ENCODE measurements around the gene PRR23E. TPM values are rescaled to one million over a fixed set of nuclear protein-coding genes. Genes with fewer than 3 reads are reported as not detected.

The PRR23E gene
- total RNA-seq, 1 donor from 2014 or later, result not detected

DNA sequence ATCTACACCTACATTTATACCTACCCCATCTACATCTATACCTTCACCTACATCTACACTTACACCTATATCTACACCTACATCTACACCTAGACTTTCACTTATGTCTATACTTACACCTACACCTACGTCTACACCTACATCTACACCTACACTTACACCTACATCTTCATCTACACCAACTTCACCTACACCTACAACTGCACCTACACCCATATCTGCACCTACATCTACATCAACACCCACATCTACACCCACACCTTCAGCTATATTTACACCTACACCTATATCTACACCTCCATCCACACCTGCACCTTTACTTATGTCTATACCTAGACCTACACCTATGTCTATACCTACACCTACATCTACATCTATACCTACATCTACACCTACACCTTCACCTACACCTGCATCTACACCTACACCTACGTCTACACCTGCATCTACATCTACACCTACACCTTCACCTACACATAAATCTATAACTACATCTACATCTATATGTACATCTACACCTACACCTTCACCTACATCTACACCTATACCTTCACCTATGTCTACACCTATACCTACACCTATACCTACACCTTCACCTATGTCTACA, 30.9 kb upstream of the PRR23E start:
- ATAC-seq, result no peak
- no peak for DNase-seq (ENCODE audit: low spot score)
- intact Hi-C loops (cut with DNase I), result no loop called here

GRCh38 chr3:127162947-127163645, 29.8 kb upstream of the PRR23E start:
- no peak for ATAC-seq
- intact Hi-C loops (cut with DNase I), result no loop called here
- no peak for DNase-seq (ENCODE audit: low spot score)

GRCh38 chr3:127164615-127165014, 28.3 kb upstream of the PRR23E start:
- DNase-seq (ENCODE audit: low spot score) (no peak), ATAC-seq (no peak)
- intact Hi-C loops (cut with DNase I), result no loop called here

- DNase-seq (ENCODE audit: low spot score) (no peak), ATAC-seq (no peak)
- intact Hi-C loops (cut with DNase I), result no loop called here
Observed at GRCh38 chr3:127165036-127165435, 27.9 kb upstream of the PRR23E start.

DNA sequence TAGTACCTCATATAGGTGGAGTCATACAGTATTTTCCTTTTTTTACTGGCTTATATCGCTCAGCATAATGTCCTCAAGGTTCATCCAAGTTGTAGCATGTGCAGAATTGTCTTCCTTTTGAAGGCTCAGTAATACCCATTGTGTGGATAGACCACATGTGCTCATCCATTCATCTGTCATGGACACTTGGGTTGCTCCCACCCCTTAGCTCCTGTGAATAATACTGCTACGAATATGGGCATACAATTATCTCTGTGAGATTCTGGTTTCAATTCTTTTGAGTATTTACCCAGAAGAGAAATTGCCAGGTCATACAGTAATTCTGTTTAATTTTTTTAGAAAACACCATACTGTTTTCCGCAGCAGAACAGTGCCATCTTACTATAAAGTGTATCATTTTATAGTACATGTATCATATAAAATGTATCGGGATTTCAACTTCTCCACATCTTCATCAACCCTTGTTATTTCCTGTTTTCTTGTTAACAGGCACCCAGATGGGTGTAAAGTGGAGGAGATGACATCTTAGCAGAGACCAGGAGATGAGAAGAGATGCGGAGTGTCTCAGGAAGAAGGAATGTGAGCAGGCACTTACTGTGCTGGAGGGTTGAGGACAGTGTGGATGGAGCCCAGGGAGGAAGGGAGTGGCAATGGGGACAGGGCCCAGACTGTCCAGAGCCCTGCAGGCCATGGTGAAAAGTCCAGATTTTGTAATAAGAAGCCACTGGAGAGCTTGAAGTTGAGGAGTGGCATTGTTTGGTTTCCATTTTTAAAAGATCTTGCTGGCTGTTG, 27.0 kb upstream of the PRR23E start:
- no peak for ATAC-seq

GRCh38 chr3:127166501-127167065, 26.3 kb upstream of the PRR23E start:
- intact Hi-C loops (cut with DNase I), result no loop called here
- DNase-seq (ENCODE audit: low spot score), result no peak

More for the DNA sequence above, 27.0 kb upstream of the PRR23E start:
- intact Hi-C loops (cut with DNase I), result no loop called here
- DNase-seq (ENCODE audit: low spot score), result no peak

DNA sequence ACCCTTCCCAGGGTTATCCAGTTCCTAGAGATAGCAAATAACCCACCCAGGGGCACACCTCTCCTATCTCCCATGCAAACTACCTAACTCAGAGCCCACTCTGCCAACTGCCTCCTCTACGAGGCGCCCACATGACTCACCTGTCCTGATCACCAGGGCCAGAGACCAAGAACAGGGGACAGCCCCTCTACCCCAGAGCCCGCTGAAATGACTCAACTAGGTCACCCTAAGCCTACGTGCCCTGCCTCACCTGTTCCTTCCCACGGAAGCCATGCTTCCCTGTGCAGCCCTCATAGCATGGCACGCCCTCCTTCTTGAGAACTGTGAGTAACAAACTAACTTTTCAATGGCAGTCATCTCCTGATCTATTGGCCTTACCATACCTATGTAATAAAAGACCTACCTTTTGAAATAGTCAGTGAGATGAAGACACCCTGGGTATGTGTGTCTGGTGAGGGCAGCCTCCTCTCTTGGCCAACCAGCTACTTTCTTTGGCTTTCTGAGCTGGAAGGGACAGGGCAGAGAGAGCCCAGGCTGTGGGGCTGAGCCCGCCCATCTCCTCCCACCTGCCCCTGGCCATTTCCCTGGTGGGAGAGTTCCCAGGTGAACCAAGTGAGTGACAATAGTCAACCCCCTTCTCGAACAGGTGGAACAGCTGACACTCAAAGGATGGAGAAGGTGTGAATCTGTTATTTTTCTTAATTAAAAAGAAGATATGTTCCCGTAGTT, 25.5 kb upstream of the PRR23E start:
- DNase-seq (ENCODE audit: low spot score), result no peak
- ATAC-seq, result no peak
- intact Hi-C loops (cut with DNase I), result no loop called here

More at GRCh38 chr3:127166501-127167065, 26.3 kb upstream of the PRR23E start:
- no peak for ATAC-seq

- ATAC-seq (no peak), DNase-seq (ENCODE audit: low spot score) (no peak)
- intact Hi-C loops (cut with DNase I), result no loop called here
Observed at GRCh38 chr3:127168271-127168670, 24.7 kb upstream of the PRR23E start.

- intact Hi-C loops (cut with DNase I), result no loop called here
- ATAC-seq, result no peak
- DNase-seq (ENCODE audit: low spot score), result no peak
Observed at GRCh38 chr3:127170814-127171213, 22.1 kb upstream of the PRR23E start.

GRCh38 chr3:127171320-127171719, 21.6 kb upstream of the PRR23E start:
- no peak for ATAC-seq
- no peak for DNase-seq (ENCODE audit: low spot score)
- intact Hi-C loops (cut with DNase I), result no loop called here

GRCh38 chr3:127171721-127172120, 21.2 kb upstream of the PRR23E start:
- DNase-seq (ENCODE audit: low spot score) (no peak), ATAC-seq (no peak)
- intact Hi-C loops (cut with DNase I), result no loop called here

- ATAC-seq, result no peak
- intact Hi-C loops (cut with DNase I), result no loop called here
- DNase-seq (ENCODE audit: low spot score), result no peak
Observed at GRCh38 chr3:127172211-127172610, 20.7 kb upstream of the PRR23E start.

GRCh38 chr3:127172781-127173515, 20.0 kb upstream of the PRR23E start:
- intact Hi-C loops (cut with DNase I), result no loop called here

DNA sequence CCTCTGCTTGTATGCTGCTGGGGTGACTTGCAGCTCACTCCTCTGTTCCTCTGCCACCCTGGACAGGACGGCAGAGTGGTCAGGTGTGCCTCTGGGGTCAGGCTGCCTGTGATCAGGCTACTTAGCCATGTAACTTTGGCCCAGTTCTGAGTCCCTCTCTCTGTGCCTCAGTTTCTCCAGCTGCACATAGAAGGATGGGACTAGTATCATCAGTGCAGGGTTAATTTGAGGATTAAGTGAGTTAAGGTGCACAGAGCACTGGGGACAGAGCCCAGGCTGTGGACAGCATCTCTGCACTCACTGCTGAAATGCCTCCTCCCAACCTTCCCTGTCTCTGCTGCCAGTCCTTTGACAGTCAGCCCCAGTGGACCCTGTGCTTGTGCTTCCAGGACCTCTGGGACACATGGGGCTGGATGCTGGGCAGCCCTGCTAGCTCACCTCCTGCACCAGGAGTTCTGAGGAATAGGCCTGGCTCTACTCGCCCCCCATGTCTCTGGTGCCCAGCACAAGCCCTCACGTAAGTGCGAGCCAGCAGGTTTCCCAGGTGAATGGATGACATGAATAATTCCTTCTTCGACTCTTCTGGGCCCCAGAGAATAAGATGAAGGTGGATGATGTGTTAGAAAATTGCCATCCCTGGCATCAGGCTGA, 19.3 kb upstream of the PRR23E start:
- intact Hi-C loops (cut with DNase I), result no loop called here
- DNase-seq (ENCODE audit: low spot score), result no peak

More at GRCh38 chr3:127172781-127173515, 20.0 kb upstream of the PRR23E start:
- ATAC-seq (peak; percentile 38), DNase-seq (ENCODE audit: low spot score) (no peak)

DNA sequence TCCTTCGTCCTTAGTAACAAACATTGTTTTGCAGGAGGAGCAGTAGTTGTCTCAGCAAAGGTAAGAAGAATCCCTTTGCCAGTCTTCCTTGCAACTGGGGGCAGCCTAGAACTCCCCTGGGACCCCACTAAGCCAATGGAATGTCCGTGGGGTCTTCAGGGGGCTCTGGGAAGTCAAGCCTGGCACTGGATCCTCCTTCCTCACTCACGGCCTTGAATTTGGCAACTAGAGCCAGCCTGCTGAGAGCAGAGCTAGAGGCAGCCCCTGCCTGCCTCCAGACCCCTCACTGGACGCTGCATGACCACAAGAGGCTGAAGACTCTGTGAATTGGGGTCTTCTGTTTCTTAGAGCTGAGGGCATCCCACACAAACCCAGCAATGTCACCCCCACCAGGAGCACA, 18.6 kb upstream of the PRR23E start:
- intact Hi-C loops (cut with DNase I), result no loop called here
- ATAC-seq (no peak), DNase-seq (ENCODE audit: low spot score) (no peak)

More for the DNA sequence above, 19.3 kb upstream of the PRR23E start:
- no peak for ATAC-seq

DNA sequence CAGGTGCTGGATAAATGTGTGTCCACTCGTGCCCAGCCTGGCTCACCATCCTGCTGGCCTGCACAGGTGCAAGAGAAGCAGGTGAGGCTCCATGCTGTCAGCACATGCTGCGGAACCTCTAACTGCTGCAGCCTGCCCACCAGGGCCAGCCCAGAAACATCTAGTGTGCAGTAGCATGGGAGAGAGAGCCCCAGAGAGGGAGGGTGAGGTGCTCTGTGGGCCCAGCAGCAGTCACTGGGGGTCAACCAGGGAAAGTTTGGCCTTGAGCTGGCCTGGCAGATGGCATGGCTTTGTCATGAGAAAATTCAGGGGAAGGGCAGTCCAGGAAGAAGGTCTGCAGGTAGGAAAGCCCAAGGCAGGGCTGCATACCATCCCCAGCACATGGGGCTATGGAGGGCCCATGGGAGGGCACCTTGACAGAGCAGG, 18.2 kb upstream of the PRR23E start:
- intact Hi-C loops (cut with DNase I), result no loop called here

GRCh38 chr3:127175272-127175671, 17.7 kb upstream of the PRR23E start:
- no peak for DNase-seq (ENCODE audit: low spot score)
- ATAC-seq, result no peak
- intact Hi-C loops (cut with DNase I), result no loop called here

More for the DNA sequence above, 18.2 kb upstream of the PRR23E start:
- no peak for DNase-seq (ENCODE audit: low spot score)
- no peak for ATAC-seq

- DNase-seq (ENCODE audit: low spot score) (no peak), ATAC-seq (peak; percentile 75)
- intact Hi-C loops (cut with DNase I), result no loop called here
Observed at GRCh38 chr3:127177226-127177625, 15.7 kb upstream of the PRR23E start.

Data from sciatic nerve (tissue), 2 donors.